Left ventricle myocardium inferior (tissue), 1 donor: ENCODE measurements around the gene SERINC5. TPM values are rescaled to one million over a fixed set of nuclear protein-coding genes. Genes with fewer than 3 reads are reported as not detected.
A peak's percentile ranks its signal among the peaks of the same experiment; 100 is the strongest.

Experiments used
- DNase-seq: peaks from one replicate; pipeline ENCODE4 v3.0.0-alpha.2; 2020
- H3K27ac ChIP-seq: fragments of 200-600 bp; replicated peaks from 2 replicates; pipeline ENCODE4 v1.8.0; 2021
- H3K27me3 ChIP-seq: fragments of 200-600 bp; 2 replicates; pipeline ENCODE4 v1.8.0; 2021; ENCODE audit warnings: low read depth
- H3K36me3 ChIP-seq: fragments of 200-600 bp; 2 replicates; pipeline ENCODE4 v1.8.0; 2021
- H3K4me1 ChIP-seq: fragments of 200-600 bp; 2 replicates; pipeline ENCODE4 v1.8.0; 2021
- H3K4me3 ChIP-seq: fragments of 200-600 bp; 2 replicates; pipeline ENCODE4 v1.8.0; 2021; ENCODE audit warnings: mild to moderate bottlenecking, moderate library complexity
- H3K9me3 ChIP-seq: fragments of 200-600 bp; replicated peaks from 2 replicates; pipeline ENCODE4 v1.8.0; 2021
- intact Hi-C: fragments of 100-400 bp; cut with micrococcal nuclease; formaldehyde crosslinking; loops from one replicate; pipeline ENCODE4 v1.11.0; 2022
- total RNA-seq: library from RNA; stranded (reverse); fragmentation: NEBNext Ultra II Directional; extraction: Animal tissue kit (Norgen Biotek cat#: 25700); gene quantifications from one replicate; pipeline ENCODE4 v1.2.1, GENCODE V29; 2021
- TF ChIP-seq, protein P1 (sequence below): fragments of 200-600 bp; IDR thresholded peaks from 2 replicates; pipeline ENCODE4 v1.8.0; 2021; ENCODE audit warnings: antibody characterized with exemption, mild to moderate bottlenecking, borderline replicate concordance
- donor health status: DM: no; HTN: yes; CAD: no; lungs with severe emphysema.

SERINC5 gene
- total RNA-seq, 1 donor from 2014 or later: 12.2 TPM

GRCh38 chr5:80142996-80143395 lies 112.9 kb downstream of the SERINC5 start:
- H3K27ac ChIP-seq: peak overlapping the region; percentile 90
- peaks cover 14% of the 10 kb centered on the region for H3K36me3 ChIP-seq

GRCh38 chr5:80141681-80142080 lies 114.2 kb downstream of the SERINC5 start:
- Histone ChIP-seq H3K4me1 (peaks cover 36% of the 10 kb centered on the region), H3K4me3 (peak overlapping the region; percentile 6), H3K9me3 (no peaks in the 10 kb centered on the region), H3K36me3 (peaks cover 14% of the 10 kb centered on the region), H3K27ac (peak overlapping the region; percentile 90), H3K27me3 (no peaks in the 10 kb centered on the region)
- intact Hi-C loops: no loop called here
- TF ChIP-seq, protein P1, sequence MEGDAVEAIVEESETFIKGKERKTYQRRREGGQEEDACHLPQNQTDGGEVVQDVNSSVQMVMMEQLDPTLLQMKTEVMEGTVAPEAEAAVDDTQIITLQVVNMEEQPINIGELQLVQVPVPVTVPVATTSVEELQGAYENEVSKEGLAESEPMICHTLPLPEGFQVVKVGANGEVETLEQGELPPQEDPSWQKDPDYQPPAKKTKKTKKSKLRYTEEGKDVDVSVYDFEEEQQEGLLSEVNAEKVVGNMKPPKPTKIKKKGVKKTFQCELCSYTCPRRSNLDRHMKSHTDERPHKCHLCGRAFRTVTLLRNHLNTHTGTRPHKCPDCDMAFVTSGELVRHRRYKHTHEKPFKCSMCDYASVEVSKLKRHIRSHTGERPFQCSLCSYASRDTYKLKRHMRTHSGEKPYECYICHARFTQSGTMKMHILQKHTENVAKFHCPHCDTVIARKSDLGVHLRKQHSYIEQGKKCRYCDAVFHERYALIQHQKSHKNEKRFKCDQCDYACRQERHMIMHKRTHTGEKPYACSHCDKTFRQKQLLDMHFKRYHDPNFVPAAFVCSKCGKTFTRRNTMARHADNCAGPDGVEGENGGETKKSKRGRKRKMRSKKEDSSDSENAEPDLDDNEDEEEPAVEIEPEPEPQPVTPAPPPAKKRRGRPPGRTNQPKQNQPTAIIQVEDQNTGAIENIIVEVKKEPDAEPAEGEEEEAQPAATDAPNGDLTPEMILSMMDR: no peak
- no peak for DNase-seq

More at GRCh38 chr5:80142996-80143395, 112.9 kb downstream of the SERINC5 start:
- no peak for DNase-seq
- H3K9me3 ChIP-seq: no peaks in the 10 kb centered on the region
- peaks cover 47% of the 10 kb centered on the region for H3K4me1 ChIP-seq
- H3K4me3 ChIP-seq: no peak overlapping the region
- no peaks in the 10 kb centered on the region for H3K27me3 ChIP-seq
- intact Hi-C loops: no loop called here
- TF ChIP-seq, protein P1: no peak

- peaks cover 14% of the 10 kb centered on the region for H3K36me3 ChIP-seq
Observed at GRCh38 chr5:80141147-80141671, 114.6 kb downstream of the SERINC5 start.

DNA sequence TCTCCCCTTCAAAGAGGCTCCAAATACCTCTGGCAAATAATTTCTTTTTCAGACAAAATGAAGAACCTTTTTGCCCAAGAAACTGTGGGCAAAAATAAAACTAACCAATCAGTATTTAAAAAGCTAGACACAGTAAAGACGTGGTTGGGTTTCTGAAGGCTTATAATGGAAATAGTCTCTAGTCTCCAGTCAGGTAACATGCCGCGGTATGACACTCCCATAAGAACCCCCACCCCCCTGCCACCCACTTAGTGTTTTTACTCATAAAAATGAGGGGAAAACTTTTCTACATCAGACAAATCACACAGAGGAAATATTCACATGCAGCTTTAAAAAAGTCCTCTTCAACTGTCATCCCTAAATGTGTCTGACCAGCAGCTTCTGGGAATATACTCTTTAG lies 115.4 kb downstream of the SERINC5 start:
- TF ChIP-seq, protein P1: no peak
- intact Hi-C loops: no loop called here
- peak overlapping the region; percentile 90 for H3K27ac ChIP-seq

More at GRCh38 chr5:80141147-80141671, 114.6 kb downstream of the SERINC5 start:
- H3K9me3 ChIP-seq: no peaks in the 10 kb centered on the region
- peaks cover 32% of the 10 kb centered on the region for H3K4me1 ChIP-seq
- H3K4me3 ChIP-seq: peak overlapping the region; percentile 6
- DNase-seq: peak; percentile 89
- intact Hi-C loops: no loop called here
- H3K27me3 ChIP-seq: no peaks in the 10 kb centered on the region
- H3K27ac ChIP-seq: peak overlapping the region; percentile 90
- TF ChIP-seq, protein P1: no peak

GRCh38 chr5:80139466-80139972 lies 116.3 kb downstream of the SERINC5 start:
- Histone ChIP-seq H3K27me3 (no peaks in the 10 kb centered on the region), H3K9me3 (no peaks in the 10 kb centered on the region), H3K4me3 (no peak overlapping the region), H3K36me3 (peaks cover 8% of the 10 kb centered on the region), H3K4me1 (peaks cover 39% of the 10 kb centered on the region), H3K27ac (peak overlapping the region; percentile 90)
- intact Hi-C loops: no loop called here
- no peak for DNase-seq
- TF ChIP-seq, protein P1: no peak

More for the DNA sequence above, 115.4 kb downstream of the SERINC5 start:
- Histone ChIP-seq H3K4me1 (peaks cover 38% of the 10 kb centered on the region), H3K36me3 (peaks cover 14% of the 10 kb centered on the region), H3K27me3 (no peaks in the 10 kb centered on the region), H3K9me3 (no peaks in the 10 kb centered on the region), H3K4me3 (no peak overlapping the region)
- DNase-seq: no peak
